Stimulated activated CD8-positive, alpha-beta memory T cell treated with anti-CD3 and anti-CD28 coated beads, Interleukin-15, amount 100 ng/mL, for 48 hours (primary cell): ENCODE results near the gene ASCL5.
A peak's percentile ranks its signal among the peaks of the same experiment; 100 is the strongest.

ENCODE experiments used
- DNase-seq, 2 donors: peaks; one replicate each; pipeline ENCODE4 v3.0.0-alpha.2; 2020; ENCODE audit warnings: low read depth in 2 of 2

ASCL5 gene

DNA sequence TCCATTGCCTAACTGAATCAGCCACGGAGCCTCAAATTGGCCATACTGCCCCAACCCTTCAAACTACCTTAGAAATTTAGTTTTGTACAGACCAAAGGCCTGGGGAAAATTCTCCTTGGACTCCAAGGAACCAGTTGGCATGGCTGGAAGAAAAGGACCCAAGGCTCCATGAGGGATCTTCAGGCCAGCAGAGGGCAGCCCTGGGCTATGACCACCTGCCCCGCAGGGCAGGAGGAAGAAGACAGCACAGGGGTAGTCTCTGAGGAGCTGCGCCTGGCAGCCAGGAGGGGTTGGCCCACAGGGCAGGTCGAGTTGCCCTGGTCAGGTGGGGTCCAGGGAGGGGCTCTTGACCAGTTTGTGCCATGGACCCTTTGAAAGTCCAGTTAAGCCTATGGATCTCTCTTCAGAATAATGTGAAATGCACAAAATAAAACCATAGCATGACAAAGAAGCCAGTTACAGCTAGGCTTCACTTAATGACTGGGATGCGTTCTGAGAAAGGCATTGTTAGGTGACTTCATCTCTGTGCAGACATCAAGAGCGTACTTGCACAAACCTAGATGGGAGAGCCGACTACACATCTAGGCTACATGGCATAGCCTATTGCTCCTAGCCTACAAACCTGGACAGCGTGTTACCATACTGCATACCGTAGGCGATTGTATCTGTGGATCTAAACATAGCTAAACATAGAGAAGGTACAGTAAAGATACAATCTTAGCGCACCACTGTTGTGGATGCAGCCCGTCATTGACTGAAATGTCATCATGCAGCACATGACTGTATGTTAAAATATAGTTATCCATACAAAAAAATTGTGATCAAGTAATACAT lies 40.9 kb downstream of the ASCL5 start:
- DNase-seq = peak; percentile 9 to 10

DNA sequence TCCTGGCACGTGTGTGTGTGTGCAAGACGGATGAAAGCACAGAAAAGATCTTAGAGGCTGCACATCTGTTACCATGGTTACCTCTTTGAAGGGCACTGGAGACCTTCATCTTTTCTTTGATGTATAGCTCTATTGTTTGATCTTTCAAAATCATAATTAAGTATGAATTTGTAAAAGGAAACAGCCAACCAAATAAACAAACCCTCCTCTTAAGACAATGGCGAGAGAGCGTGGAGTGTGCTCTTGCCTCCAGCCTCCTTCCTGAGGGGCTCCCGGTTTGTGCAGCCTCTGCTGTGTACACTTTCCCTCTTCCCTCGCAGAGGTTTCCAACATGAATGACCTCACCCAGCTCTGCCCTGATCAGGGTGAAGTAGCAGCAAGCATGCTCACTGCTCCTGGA lies 42.7 kb downstream of the ASCL5 start:
- DNase-seq = no peak

DNA sequence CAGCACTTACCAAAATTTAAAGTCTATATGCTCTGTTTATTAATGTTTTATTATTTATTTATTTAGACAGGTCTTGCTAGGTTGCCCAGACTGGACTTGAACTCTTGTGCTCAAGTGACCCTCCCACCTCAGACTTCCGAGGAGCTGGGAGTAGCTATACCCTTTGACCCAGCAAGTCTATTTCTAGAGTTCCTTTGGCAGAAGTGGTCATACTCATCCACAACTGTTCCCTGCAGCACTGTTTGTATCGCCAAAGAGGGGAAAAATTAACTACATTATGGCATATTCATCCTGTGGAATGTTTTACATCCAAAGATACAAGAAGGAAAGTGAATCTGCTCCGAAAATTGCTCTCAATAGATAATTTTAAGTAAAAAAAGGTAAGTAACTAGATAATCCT lies 43.2 kb downstream of the ASCL5 start:
- DNase-seq = no peak

DNA sequence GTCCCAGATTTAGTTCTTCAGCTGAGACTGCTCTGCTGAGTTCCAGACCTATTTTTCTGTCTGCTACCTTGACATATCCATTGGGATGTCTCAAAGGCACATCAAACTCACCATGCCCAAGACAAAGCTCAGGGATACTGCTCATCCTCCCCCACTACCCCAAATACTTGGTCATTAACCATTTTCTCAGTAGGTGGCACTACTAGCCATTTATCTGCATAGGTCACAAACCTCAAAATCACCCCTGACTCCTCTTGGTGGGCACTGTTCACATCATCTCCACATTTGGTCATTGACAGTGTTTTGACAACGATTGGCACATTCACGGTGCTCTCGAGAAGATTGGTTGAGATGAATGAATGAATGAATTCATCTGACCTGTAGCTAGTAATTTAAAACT lies 46.8 kb downstream of the ASCL5 start:
- DNase-seq = no peak

DNA sequence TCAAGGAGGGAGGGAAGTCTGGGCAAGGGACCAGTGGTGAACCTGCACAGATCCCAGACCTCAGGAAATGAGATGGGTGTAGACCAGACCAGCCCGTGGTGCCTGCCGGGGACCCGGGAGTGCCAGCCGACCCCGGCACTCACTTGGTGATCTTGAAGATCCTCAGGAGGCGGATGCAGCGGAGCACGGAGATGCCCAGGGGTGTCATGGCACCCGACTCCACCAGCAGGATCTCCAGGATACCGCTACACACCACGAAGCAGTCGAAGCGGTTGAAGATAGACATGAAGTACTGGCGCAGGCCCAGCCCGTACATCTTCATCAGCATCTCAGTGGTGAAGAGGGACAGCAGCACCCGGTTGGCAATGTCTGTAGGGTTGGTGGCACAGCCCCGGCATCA lies 49.2 kb downstream of the ASCL5 start:
- DNase-seq = no peak

DNA sequence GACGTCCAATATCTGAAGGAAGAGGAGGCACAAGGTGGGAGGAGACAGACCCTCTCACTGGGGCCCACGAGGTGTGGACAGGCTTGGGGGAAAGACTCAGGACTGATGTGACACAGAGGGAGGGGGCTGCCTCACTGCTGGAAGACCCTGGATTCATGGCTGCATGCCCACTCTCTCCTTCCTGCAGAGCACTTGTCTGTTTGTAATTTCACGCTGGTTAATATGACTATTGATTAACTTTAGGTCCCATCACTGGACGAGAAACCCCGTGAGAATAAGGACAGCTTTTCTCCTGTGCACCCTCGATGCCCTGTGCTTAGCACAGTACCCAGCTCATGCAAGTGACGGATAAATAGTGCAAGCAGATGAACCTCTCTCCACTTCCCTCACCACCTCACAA lies 49.9 kb downstream of the ASCL5 start:
- no peak for DNase-seq

DNA sequence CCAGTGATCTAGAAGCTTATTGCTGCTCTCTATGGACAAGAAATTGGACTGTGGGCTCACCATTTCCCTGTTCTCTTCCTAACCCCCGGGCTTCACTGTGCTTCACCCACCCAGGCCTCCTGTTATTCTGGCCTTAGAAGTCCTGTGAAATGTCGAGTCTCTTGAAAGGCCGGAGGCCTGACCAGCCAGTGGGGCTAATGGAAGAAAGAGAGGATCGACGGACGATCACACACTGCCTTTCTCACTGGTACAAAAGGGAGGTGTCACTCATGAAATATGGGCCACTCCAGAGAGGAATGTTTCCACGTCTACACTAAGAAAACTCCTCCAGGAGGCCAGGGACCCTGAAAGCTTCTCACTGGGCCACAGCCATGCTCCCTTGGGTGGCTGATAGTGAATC lies 50.9 kb downstream of the ASCL5 start:
- no peak for DNase-seq

DNA sequence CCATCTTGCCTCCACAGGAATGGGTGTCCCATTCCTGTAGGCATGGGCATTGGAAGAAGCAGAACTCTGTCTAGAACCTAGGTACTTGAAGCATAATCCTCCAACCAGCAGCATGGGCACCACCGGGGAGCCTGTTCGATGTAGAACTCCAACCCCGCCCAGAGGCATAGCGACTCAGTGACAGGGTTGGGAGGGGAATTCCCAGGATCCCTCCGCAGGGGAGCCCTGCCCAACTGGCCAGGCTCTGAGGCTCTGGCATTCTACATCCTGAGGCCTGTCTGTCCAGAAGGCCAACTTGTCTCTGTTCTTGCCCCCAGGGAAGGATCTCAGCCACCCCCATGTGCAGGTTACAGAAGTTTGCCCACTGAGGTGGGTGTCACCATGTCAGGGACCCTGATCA lies 53.0 kb downstream of the ASCL5 start:
- no peak for DNase-seq

DNA sequence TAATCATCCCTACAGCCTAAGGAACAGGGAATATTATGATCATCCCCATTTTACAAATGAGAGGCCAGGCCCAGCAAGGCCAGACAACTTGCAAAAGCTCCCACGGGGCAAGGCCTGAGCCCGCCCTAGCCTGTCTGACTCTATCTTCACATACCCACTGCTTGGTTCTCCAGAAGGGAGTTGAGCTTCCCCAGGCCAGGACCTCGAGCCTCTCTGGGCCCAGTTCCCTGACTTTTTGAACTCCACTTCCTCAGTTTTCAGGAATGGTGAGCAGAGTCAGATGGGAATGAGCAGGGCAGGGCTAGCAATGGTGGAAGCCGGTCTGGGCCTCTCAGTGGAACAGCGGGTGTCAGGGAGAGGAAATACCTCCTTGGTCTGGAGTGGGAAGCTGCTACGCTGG lies 54.1 kb downstream of the ASCL5 start:
- DNase-seq = no peak

DNA sequence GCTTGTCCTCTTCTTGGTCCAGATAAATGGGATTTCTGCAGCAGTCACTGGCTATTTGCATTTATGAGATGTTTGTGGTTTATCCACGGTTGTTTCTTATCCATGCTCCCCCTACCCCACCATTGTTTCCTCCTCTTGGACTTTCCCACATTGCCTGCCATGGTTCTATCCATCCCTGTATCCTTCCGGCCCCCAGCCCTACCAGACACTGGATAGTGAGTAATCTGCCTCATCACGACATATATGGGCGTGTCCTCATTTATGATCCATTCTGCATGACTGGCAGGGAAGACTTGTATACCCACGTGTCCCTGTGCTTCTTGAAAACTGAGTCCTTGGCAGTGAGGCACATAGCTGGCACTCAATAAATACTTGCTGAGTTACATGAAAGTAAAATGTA lies 54.8 kb downstream of the ASCL5 start:
- DNase-seq = no peak

DNA sequence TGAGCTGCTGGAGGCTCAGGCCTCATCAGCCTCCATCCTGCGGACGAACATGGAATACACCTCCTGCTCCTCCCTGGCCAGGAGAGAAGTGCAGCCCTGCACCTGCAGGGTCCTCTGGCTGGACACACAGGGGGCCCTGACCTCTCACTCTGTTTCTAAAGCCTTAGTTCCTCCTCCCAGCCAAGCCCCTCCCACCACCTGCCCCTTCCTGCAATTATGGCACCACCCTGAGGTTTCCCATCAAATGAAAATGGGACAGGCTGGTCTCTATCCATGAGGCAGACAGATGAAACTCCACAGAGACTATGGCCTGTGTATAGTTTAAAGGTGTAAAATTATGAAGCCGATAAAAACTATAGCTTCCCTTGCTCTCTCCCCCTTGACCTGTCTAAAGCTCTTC lies 57.3 kb downstream of the ASCL5 start:
- no peak for DNase-seq

DNA sequence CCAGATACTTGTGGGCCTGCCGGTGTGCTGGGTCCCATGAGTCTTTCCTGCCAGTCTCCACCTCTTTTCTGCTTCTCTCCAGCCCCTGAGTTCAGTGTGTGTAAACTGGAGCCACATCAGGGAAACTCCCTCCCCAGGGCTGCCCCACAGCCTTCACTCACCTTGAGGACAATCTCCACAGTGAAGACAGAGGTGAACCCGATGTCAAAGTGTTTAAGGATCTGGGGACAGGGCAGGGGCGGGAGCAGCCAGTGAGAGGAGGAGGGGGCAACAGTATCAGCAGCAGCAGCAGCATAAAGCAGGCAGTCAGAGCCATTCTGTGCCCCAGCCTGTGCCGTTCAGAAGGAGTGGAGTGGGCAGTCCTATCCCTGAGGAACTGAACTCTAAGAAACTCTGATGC lies 58.0 kb downstream of the ASCL5 start:
- DNase-seq = no peak

DNA sequence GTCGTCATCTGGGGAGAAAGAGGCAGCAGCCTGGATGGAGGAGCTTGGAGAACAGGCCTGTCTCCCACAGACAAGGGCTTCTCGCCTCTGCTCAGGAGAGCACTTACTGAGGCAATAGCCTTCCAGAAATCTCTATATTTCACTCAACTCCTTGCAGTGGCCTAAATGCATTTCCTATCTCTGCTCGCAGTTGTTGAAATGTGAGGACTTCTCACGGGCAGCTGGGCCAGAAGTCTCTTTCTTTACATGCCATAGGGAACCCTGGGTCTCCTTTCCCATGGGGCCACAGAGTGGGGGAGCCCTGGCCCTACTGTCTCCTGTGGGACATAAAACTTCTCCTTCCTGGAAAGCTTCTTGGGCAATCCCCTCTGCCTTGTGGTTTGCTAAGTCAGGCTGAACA lies 60.0 kb downstream of the ASCL5 start:
- DNase-seq = no peak

DNA sequence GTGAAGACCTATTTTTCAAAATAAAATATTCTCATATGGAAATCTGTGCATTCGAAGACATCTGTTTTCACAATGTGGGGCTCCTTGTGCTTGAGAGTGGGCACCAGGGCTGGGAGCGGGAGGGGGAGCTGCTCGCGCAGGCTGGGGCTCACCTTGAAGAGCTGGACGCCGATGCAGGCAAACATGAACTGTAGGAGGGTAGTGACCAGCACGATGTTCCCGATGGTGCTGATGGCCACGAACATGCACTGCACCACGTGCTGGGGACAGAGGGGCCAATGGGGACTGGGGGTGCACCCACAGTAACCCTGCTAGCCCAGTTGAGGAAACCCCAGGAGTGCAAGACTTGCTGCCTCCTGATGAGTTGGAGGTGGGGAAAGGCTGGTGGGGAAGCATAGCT lies 61.3 kb downstream of the ASCL5 start:
- no peak for DNase-seq

DNA sequence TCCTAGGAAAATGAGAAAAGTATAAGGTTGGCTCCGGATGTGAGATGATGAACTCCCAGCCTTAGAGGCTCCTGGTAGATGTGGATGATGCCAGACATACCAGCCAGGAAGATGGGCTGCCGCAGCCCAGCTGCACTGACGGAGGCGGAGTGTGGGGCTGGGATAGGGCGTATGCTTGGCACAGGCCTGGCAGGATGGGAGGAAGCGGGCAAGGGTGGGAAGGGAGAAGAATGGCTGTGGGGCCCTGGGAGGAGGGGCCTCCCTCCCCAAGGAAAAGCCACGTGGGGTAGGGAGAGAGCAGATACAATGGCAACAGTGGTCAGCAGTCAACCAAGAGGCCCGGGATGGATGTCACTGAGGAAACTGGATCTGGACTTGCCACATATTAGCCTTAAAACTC lies 62.2 kb downstream of the ASCL5 start:
- DNase-seq = no peak
